Psoas muscle (tissue), 8 donors: ENCODE measurements around the gene NOL3. TPM values are rescaled to one million over a fixed set of nuclear protein-coding genes. Genes with fewer than 3 reads are reported as not detected.

Source experiments
- ATAC-seq, 4 donors: fragments of 200-7000 bp; cut with Tn5 transposase; one replicate each; pipeline ENCODE4 v1.9.1; 2020; ENCODE audit warnings: moderate library complexity in 3 of 4, mild to moderate bottlenecking in 2 of 4
- DNase-seq, 2 donors: peaks; one replicate each; pipeline ENCODE4 v3.0.0-alpha.2; 2020
- H3K27ac ChIP-seq: fragments of 200-600 bp; one replicate; pipeline ENCODE4 v1.8.0; 2022
- H3K27me3 ChIP-seq, 3 donors: fragments of 200-600 bp in 1 of 3; one replicate each; pipeline versions ENCODE4 v1.6.1 to v1.8.0; 2013 to 2022; ENCODE audit warnings: low read length in 2 of 3, mild to moderate bottlenecking in 2 of 3, moderate library complexity in 1 of 3; ENCODE audit not compliant: insufficient read depth in 3 of 3
- H3K36me3 ChIP-seq, 2 donors: fragments of 200-600 bp in 1 of 2; one replicate each; pipeline versions ENCODE4 v1.6.1 to v1.8.0; 2013 to 2022; ENCODE audit warnings: low read depth in 1 of 2, mild to moderate bottlenecking in 1 of 2, moderate library complexity in 1 of 2; ENCODE audit not compliant: insufficient read depth in 1 of 2
- H3K4me1 ChIP-seq: fragments of 200-600 bp; one replicate; pipeline ENCODE4 v1.8.0; 2022
- H3K4me3 ChIP-seq: fragments of 200-600 bp; one replicate; pipeline ENCODE4 v1.8.0; 2022; ENCODE audit warnings: mild to moderate bottlenecking
- H3K9me3 ChIP-seq: fragments of 200-600 bp; one replicate; pipeline ENCODE4 v1.8.0; 2022
- CTCF ChIP-seq: fragments of 200-600 bp; IDR thresholded peaks from one replicate; pipeline ENCODE4 v1.8.0; 2022; ENCODE audit warnings: antibody characterized with exemption
- WGBS, 3 donors: extraction: QIAGEN DNeasy Blood & Tissue Kit; methylation state at CpG; one replicate each; pipeline versions ENCODE4 v1.1.6 to v1.1.7; 2013; 5-methylcytosine and 5-hydroxymethylcytosine counted together
- intact Hi-C, 2 donors: fragments of 100-400 bp; cut with DNase I; formaldehyde crosslinking; loops; one replicate each; pipeline versions ENCODE4 v1.11.0 to v1.14.2; 2022
- polyA plus RNA-seq, 3 donors: library from polyadenylated mRNA; stranded (reverse); fragments of 200-250 nt; gene quantifications; one replicate each; pipeline ENCODE4 v1.2.3, GENCODE V29; 2013
- total RNA-seq, 4 donors: library from RNA; stranded (reverse); fragmentation: NEBNext Ultra II Directional in 2 of 4; extraction: Animal tissue kit (Norgen Biotek cat#: 25700) in 2 of 4; gene quantifications; one replicate each; pipeline versions ENCODE4 v1.2.1 to v1.2.4, GENCODE V29; 2021 to 2023
- donor health status: healthy with polysubstance abuse.
- donor health status: DM: no; HTN: no; CAD: no; lungs with moderate emphysema.
- donor health status: Bipolar disorder and iron deficiency.
- donor health status: healthy.
- donor health status: DM: yes; HTN: yes; CAD: no.
- donor health status: DM: no; HTN: no; CAD: no.
- donor health status: DM: no; HTN: no; CAD: no.
- donor health status: DM: yes; HTN: yes; CAD: no.

The NOL3 gene
- total and polyA plus RNA-seq, 7 donors = 53.6 to 133 (median 93.9) TPM

GRCh38 chr16:67184453-67184994 lies 14.2 kb downstream of the NOL3 start:
- Histone ChIP-seq H3K36me3 (no peaks in the 10 kb centered on the region), H3K27ac (peak overlapping the region; percentile 99), H3K9me3 (no peaks in the 10 kb centered on the region), H3K4me1 (peaks cover 29% of the 10 kb centered on the region), H3K4me3 (peak overlapping the region; percentile 95), H3K27me3 (no peaks in the 10 kb centered on the region)
- intact Hi-C loops = no loop called here
- 8 to 9% (median 9%) methylated on average over 42 to 59 of the region's 59 CpGs for WGBS, 3 donors
- ATAC-seq = peak; percentile 3 to 22 (median 14)
- TF ChIP-seq CTCF = no peak
- DNase-seq = no peak

- H3K9me3 ChIP-seq = no peaks in the 10 kb centered on the region
- no peaks in the 10 kb centered on the region for H3K27me3 ChIP-seq
- H3K4me3 ChIP-seq = peak overlapping the region; percentile 95
- H3K36me3 ChIP-seq = no peaks in the 10 kb centered on the region
- ATAC-seq (peak; percentile 54 to 70 (median 63)), DNase-seq (peak; percentile 94 to 97)
- peak; percentile 87 for TF ChIP-seq CTCF
- intact Hi-C loops = loop anchor here in 1 of 2 donors (1.0 kb wide), 1 partner anchor 208 kb away; no protein-coding TSS in a partner anchor
- no peak overlapping the region for H3K27ac ChIP-seq
- peaks cover 29% of the 10 kb centered on the region for H3K4me1 ChIP-seq
- 14 to 16% (median 14%) methylated on average over 41 to 43 of the region's 43 CpGs for WGBS, 3 donors
These were observed 14.8 kb downstream of the NOL3 start for GRCh38 chr16:67184995-67185650.

GRCh38 chr16:67185651-67186134 lies 15.4 kb downstream of the NOL3 start:
- H3K36me3 ChIP-seq = no peaks in the 10 kb centered on the region
- DNase-seq (no peak), ATAC-seq (no peak)
- no peak overlapping the region for H3K27ac ChIP-seq
- no peaks in the 10 kb centered on the region for H3K9me3 ChIP-seq
- H3K4me3 ChIP-seq = peak overlapping the region; percentile 95
- intact Hi-C loops = loop anchor here in 1 of 2 donors (1.0 kb wide), 1 partner anchor 208 kb away; no protein-coding TSS in a partner anchor
- 9 to 11% (median 9%) methylated on average over 12 of the region's 12 CpGs for WGBS, 3 donors
- H3K4me1 ChIP-seq = peaks cover 29% of the 10 kb centered on the region
- TF ChIP-seq CTCF = no peak
- H3K27me3 ChIP-seq = no peaks in the 10 kb centered on the region

- Histone ChIP-seq H3K9me3 (no peaks in the 10 kb centered on the region), H3K4me1 (peaks cover 34% of the 10 kb centered on the region), H3K27me3 (no peaks in the 10 kb centered on the region), H3K4me3 (no peak overlapping the region), H3K36me3 (no peaks in the 10 kb centered on the region), H3K27ac (no peak overlapping the region)
- no peak for DNase-seq
- intact Hi-C loops = no loop called here
- no peak for ATAC-seq
- no peak for TF ChIP-seq CTCF
- 42 to 50% (median 42%) methylated on average over 5 of the region's 5 CpGs for WGBS, 3 donors
These were observed 16.2 kb downstream of the NOL3 start for GRCh38 chr16:67186550-67186950.
